Vagina (tissue), 2 donors: ENCODE measurements around the gene MPHOSPH6. TPM values are rescaled to one million over a fixed set of nuclear protein-coding genes. Genes with fewer than 3 reads are reported as not detected.

Experiments used
- DNase-seq, 2 donors: peaks; one replicate each; pipeline ENCODE4 v3.0.0-alpha.2; 2017; ENCODE audit errors: extremely low spot score in 2 of 2
- H3K27ac ChIP-seq: fragments of 200-600 bp; sonication (generic); one replicate; pipeline ENCODE4 v1.5.1; 2019
- H3K27me3 ChIP-seq: fragments of 200-600 bp; sonication (generic); one replicate; pipeline ENCODE4 v1.5.1; 2019
- H3K36me3 ChIP-seq, 2 donors: fragments of 200-600 bp; sonication (generic); one replicate each; pipeline ENCODE4 v1.5.1; 2017 to 2019
- H3K4me1 ChIP-seq: fragments of 200-600 bp; sonication (generic); one replicate; pipeline ENCODE4 v1.5.1; 2019
- H3K4me3 ChIP-seq, 2 donors: fragments of 200-600 bp; sonication (generic); 1 replicate in 1 of 2; 2 replicates in 1 of 2; pipeline ENCODE4 v1.5.1; 2016 to 2019
- H3K9me3 ChIP-seq: fragments of 200-600 bp; sonication (generic); one replicate; pipeline ENCODE4 v1.5.1; 2019
- CTCF ChIP-seq, 3 experiments: fragments of 450-650 bp in 2 of 3; fragments of 200-600 bp in 1 of 3; sonication (generic) in 1 of 3; IDR thresholded peaks; one replicate each; pipeline ENCODE4 v1.5.1; 2017 to 2019; ENCODE audit warnings: antibody characterized with exemption in 3 of 3, mild to moderate bottlenecking in 2 of 3, moderate library complexity in 2 of 3
- POLR2A ChIP-seq, 2 donors: fragments of 450-650 bp; IDR thresholded peaks; one replicate each; pipeline ENCODE4 v1.6.1; 2017; ENCODE audit warnings: antibody characterized with exemption in 2 of 2, mild to moderate bottlenecking in 2 of 2, moderate library complexity in 2 of 2
- POLR2AphosphoS5 ChIP-seq, 2 donors: sonication (generic); formaldehyde crosslinking; IDR thresholded peaks; one replicate each; pipeline ENCODE4 v1.9.0; 2017; ENCODE audit warnings: antibody characterized with exemption in 2 of 2, mild to moderate bottlenecking in 2 of 2, low read depth in 1 of 2; ENCODE audit not compliant: insufficient read depth in 1 of 2
- intact Hi-C: fragments of 100-400 bp; cut with DNase I; formaldehyde crosslinking; loops from one replicate; pipeline ENCODE4 v1.15.1; 2023
- total RNA-seq: library from RNA; depleted of rRNA; stranded (reverse); fragments of >200 nt; gene quantifications from one replicate; pipeline ENCODE4 v1.2.3, GENCODE V29; 2016

Gene MPHOSPH6
- total RNA-seq, 1 donor from 2014 or later = 27.0 TPM

GRCh38 chr16:82156761-82157533, 13.1 kb downstream of the MPHOSPH6 start:
- H3K36me3 ChIP-seq = peaks cover 0 to 15% of the 10 kb centered on the region in 2 donors
- intact Hi-C loops = no loop called here
- H3K4me3 ChIP-seq = no peak overlapping the region
- no peak for DNase-seq
- H3K9me3 ChIP-seq = no peaks in the 10 kb centered on the region
- TF ChIP-seq POLR2AphosphoS5 (IDR thresholded peaks at IDR 0.05; ENCODE audit: insufficient read depth in 1 of 2, low read depth in 1 of 2) (peak in 1 of 2 donors; percentile 61), POLR2A (IDR thresholded peaks at IDR 0.05) (no peak), CTCF (IDR thresholded peaks at IDR 0.05) (no peak)
- H3K4me1 ChIP-seq = peaks cover 21% of the 10 kb centered on the region
- H3K27ac ChIP-seq = no peak overlapping the region
- no peaks in the 10 kb centered on the region for H3K27me3 ChIP-seq

- intact Hi-C loops = no loop called here
- Histone ChIP-seq H3K36me3 (no peaks in the 10 kb centered on the region), H3K9me3 (no peaks in the 10 kb centered on the region), H3K4me1 (peaks cover 17% of the 10 kb centered on the region), H3K27me3 (no peaks in the 10 kb centered on the region), H3K27ac (no peak overlapping the region), H3K4me3 (no peak overlapping the region)
- TF ChIP-seq POLR2A (IDR thresholded peaks at IDR 0.05) = no peak
- peak in 1 of 2 donors; percentile 33 for TF ChIP-seq POLR2AphosphoS5 (IDR thresholded peaks at IDR 0.05; ENCODE audit: insufficient read depth in 1 of 2, low read depth in 1 of 2)
- no peak for TF ChIP-seq CTCF (IDR thresholded peaks at IDR 0.05)
- no peak for DNase-seq
Observed at GRCh38 chr16:82152641-82153112, 17.3 kb downstream of the MPHOSPH6 start.

GRCh38 chr16:82152196-82152595, 17.8 kb downstream of the MPHOSPH6 start:
- H3K4me3 ChIP-seq = no peak overlapping the region
- TF ChIP-seq CTCF (IDR thresholded peaks at IDR 0.05) = no peak
- TF ChIP-seq POLR2A (IDR thresholded peaks at IDR 0.05) = no peak
- TF ChIP-seq POLR2AphosphoS5 (IDR thresholded peaks at IDR 0.05; ENCODE audit: insufficient read depth in 1 of 2, low read depth in 1 of 2) = no peak
- H3K36me3 ChIP-seq = peaks cover 0 to under 1% of the 10 kb centered on the region in 2 donors
- H3K4me1 ChIP-seq = peaks cover 13% of the 10 kb centered on the region
- no peaks in the 10 kb centered on the region for H3K9me3 ChIP-seq
- intact Hi-C loops = no loop called here
- H3K27me3 ChIP-seq = no peaks in the 10 kb centered on the region
- no peak overlapping the region for H3K27ac ChIP-seq
- no peak for DNase-seq

- H3K4me3 ChIP-seq = no peak overlapping the region
- peaks cover 0 to 4% of the 10 kb centered on the region in 2 donors for H3K36me3 ChIP-seq
- no peak overlapping the region for H3K27ac ChIP-seq
- intact Hi-C loops = no loop called here
- H3K4me1 ChIP-seq = peaks cover 6% of the 10 kb centered on the region
- no peak for DNase-seq
- no peaks in the 10 kb centered on the region for H3K27me3 ChIP-seq
- H3K9me3 ChIP-seq = no peaks in the 10 kb centered on the region
- no peak for TF ChIP-seq CTCF (IDR thresholded peaks at IDR 0.05)
- no peak for TF ChIP-seq POLR2AphosphoS5 (IDR thresholded peaks at IDR 0.05; ENCODE audit: insufficient read depth in 1 of 2, low read depth in 1 of 2)
- TF ChIP-seq POLR2A (IDR thresholded peaks at IDR 0.05) = no peak
Observed at GRCh38 chr16:82150549-82150948, 19.5 kb downstream of the MPHOSPH6 start.

- DNase-seq = no peak
- intact Hi-C loops = no loop called here
- Histone ChIP-seq H3K36me3 (peaks cover 0 to 4% of the 10 kb centered on the region in 2 donors), H3K4me1 (peaks cover 6% of the 10 kb centered on the region), H3K27ac (no peak overlapping the region), H3K4me3 (no peak overlapping the region), H3K9me3 (no peaks in the 10 kb centered on the region), H3K27me3 (no peaks in the 10 kb centered on the region)
- TF ChIP-seq CTCF (IDR thresholded peaks at IDR 0.05) (no peak), POLR2A (IDR thresholded peaks at IDR 0.05) (no peak), POLR2AphosphoS5 (IDR thresholded peaks at IDR 0.05; ENCODE audit: insufficient read depth in 1 of 2, low read depth in 1 of 2) (no peak)
Observed at GRCh38 chr16:82149536-82149935, 20.5 kb downstream of the MPHOSPH6 start.
